ENCODE measurements around the gene BORCS5.
"Not testable (repeated sequence)": the region's sequence is repeated elsewhere in the genome, so short reads cannot be mapped to it uniquely, and the experiment has no call there.

BORCS5 gene

GRCh38 chr12:12460935-12461922 is 104.4 kb downstream of the BORCS5 start:
- DNase-seq (ENCODE audit: low read depth in 2 of 2), result no peak

- DNase-seq (ENCODE audit: low read depth in 2 of 2), result no peak
Observed at GRCh38 chr12:12461923-12462315, 105.0 kb downstream of the BORCS5 start.

- DNase-seq (ENCODE audit: low read depth in 2 of 2), result no peak
Observed at GRCh38 chr12:12465522-12465921, 108.6 kb downstream of the BORCS5 start.

- no peak for DNase-seq (ENCODE audit: low read depth in 2 of 2)
Observed at GRCh38 chr12:12466157-12466556, 109.3 kb downstream of the BORCS5 start.

GRCh38 chr12:12467264-12467663 is 110.4 kb downstream of the BORCS5 start:
- DNase-seq (ENCODE audit: low read depth in 2 of 2), result peak in 1 of 2 donors; percentile 22

GRCh38 chr12:12467688-12468261 is 110.9 kb downstream of the BORCS5 start:
- no peak for DNase-seq (ENCODE audit: low read depth in 2 of 2)

GRCh38 chr12:12468575-12468974 is 111.7 kb downstream of the BORCS5 start:
- no peak for DNase-seq (ENCODE audit: low read depth in 2 of 2)

- no peak for DNase-seq (ENCODE audit: low read depth in 2 of 2)
Observed at GRCh38 chr12:12469386-12469785, 112.5 kb downstream of the BORCS5 start.

- DNase-seq (ENCODE audit: low read depth in 2 of 2), result no peak
Observed at GRCh38 chr12:12470751-12471306, 114.0 kb downstream of the BORCS5 start.

- not testable (repeated sequence) for DNase-seq (ENCODE audit: low read depth in 2 of 2)
Observed at GRCh38 chr12:12471982-12472961, 115.4 kb downstream of the BORCS5 start.

GRCh38 chr12:12473223-12473622 is 116.3 kb downstream of the BORCS5 start:
- no peak for DNase-seq (ENCODE audit: low read depth in 2 of 2)

- DNase-seq (ENCODE audit: low read depth in 2 of 2), result no peak
Observed at GRCh38 chr12:12474471-12474928, 117.6 kb downstream of the BORCS5 start.

GRCh38 chr12:12474931-12475795 is 118.3 kb downstream of the BORCS5 start:
- no peak for DNase-seq (ENCODE audit: low read depth in 2 of 2)

GRCh38 chr12:12476857-12477531 is 120.1 kb downstream of the BORCS5 start:
- DNase-seq (ENCODE audit: low read depth in 2 of 2), result no peak

- no peak for DNase-seq (ENCODE audit: low read depth in 2 of 2)
Observed at GRCh38 chr12:12477532-12477890, 120.6 kb downstream of the BORCS5 start.

- no peak for DNase-seq (ENCODE audit: low read depth in 2 of 2)
Observed at GRCh38 chr12:12480074-12480473, 123.2 kb downstream of the BORCS5 start.

- no peak for DNase-seq (ENCODE audit: low read depth in 2 of 2)
Observed at GRCh38 chr12:12481631-12482030, 124.8 kb downstream of the BORCS5 start.

- no peak for DNase-seq (ENCODE audit: low read depth in 2 of 2)
Observed at GRCh38 chr12:12482150-12482761, 125.4 kb downstream of the BORCS5 start.

- DNase-seq (ENCODE audit: low read depth in 2 of 2), result no peak
Observed at GRCh38 chr12:12482959-12483358, 126.1 kb downstream of the BORCS5 start.

- no peak for DNase-seq (ENCODE audit: low read depth in 2 of 2)
Observed at GRCh38 chr12:12483438-12483837, 126.6 kb downstream of the BORCS5 start.

Data from activated CD8-positive, alpha-beta memory T cell treated with anti-CD3 and anti-CD28 coated beads for 4 hours (primary cell).